HUES48 (cell line): Measurements from ENCODE around the gene RHBDL1.

ENCODE experiments used
- H3K27ac ChIP-seq: one replicate; pipeline ENCODE4 v1.7.0; 2013; ENCODE audit warnings: low read depth, low read length, inconsistent platforms
- H3K27me3 ChIP-seq: 2 replicates; pipeline ENCODE4 v1.6.1; 2013; ENCODE audit warnings: mild to moderate bottlenecking, low read length; ENCODE audit not compliant: control insufficient read depth, insufficient read depth
- H3K36me3 ChIP-seq: 2 replicates; pipeline ENCODE4 v1.6.1; 2013; ENCODE audit warnings: low read length; ENCODE audit not compliant: control insufficient read depth, insufficient read depth
- H3K4me1 ChIP-seq: 2 replicates; pipeline ENCODE4 v1.6.1; 2013; ENCODE audit warnings: mild to moderate bottlenecking, low read length; ENCODE audit not compliant: control insufficient read depth, insufficient read depth
- H3K4me3 ChIP-seq: 2 replicates; pipeline ENCODE4 v1.5.1; 2013; ENCODE audit warnings: mild to moderate bottlenecking, low read depth, low read length
- H3K9ac ChIP-seq: 2 replicates; pipeline ENCODE4 v1.6.1; 2013; ENCODE audit warnings: mild to moderate bottlenecking, low read depth, low read length, moderate library complexity
- H3K9me3 ChIP-seq: 2 replicates; pipeline ENCODE4 v1.6.1; 2013; ENCODE audit warnings: low read length; ENCODE audit not compliant: control insufficient read depth, insufficient read depth

RHBDL1 gene

DNA sequence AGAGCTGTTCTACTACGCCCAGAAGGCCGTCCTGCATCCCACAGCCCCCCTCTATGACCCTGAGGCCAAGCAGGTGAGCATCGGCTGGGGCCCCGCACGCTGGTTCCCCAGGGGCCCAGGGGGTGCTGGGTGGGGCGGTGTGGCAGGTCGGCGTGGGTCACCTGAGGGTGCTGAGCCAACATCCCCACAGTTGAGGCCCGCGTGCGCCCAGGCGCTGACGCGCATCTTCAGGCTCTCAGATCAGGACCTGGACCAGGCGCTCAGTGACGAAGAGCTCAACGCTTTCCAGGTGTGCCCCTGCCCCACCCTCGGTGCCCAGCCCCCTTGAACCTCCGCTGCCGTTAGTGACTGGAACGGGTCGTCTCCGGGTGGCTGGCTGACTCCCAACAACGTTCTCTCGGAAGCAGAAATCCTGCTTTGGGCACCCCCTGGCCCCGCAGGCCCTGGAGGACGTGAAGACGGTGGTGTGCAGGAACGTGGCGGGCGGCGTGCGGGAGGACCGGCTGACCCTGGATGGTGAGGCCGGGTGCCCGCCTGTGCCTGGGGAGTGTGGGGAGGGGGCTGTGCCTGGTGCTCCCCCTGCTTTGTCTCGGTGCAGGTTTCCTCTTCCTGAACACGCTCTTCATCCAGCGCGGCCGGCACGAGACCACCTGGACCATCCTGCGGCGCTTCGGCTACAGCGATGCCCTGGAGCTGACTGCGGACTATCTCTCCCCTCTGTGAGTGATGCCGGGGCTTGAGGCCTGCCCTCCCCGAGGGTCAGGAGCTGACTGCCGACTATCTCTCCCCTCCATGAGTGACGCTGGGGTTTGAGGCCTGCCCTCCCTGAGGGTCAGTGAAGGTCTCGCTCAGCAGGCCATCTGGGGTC is 4.8 kb upstream of the RHBDL1 start:
- Histone ChIP-seq H3K27me3 (no peaks in the 10 kb centered on the region), H3K36me3 (peaks cover 57% of the 10 kb centered on the region), H3K9ac (no peak overlapping the region)

DNA sequence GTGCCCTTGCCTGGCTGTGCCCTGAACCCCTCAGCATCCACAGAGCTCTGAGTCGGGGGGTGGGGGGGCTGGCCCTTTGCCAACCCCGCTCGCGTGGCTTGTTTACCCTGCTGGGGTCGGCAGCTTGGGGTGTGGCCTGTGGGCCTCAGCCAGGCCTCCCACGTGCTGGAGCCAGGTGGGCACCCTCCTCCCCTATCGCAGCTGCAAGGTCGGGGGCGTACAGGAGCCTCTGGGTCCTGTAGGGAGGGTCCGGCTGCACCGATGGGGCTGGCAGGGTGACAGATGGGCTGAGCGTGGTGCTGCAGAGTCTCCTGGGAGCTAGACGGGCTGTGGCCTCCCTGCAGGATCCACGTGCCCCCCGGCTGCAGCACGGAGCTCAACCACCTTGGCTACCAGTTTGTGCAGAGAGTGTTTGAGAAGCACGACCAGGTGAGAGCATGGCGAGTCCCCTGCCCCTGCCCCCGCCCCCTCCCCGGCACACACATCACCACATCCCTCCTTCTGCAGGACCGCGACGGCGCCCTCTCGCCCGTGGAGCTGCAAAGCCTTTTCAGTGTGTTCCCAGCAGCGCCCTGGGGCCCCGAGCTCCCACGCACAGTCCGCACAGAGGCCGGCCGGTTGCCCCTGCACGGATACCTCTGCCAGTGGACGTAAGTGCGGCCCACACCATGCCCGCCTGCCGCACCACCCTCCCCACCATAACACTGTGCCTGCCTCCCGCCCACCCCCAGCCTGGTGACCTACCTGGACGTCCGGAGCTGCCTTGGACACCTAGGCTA is 3.9 kb upstream of the RHBDL1 start:
- H3K36me3 ChIP-seq = peaks cover 54% of the 10 kb centered on the region
- no peaks in the 10 kb centered on the region for H3K27me3 ChIP-seq
- H3K27ac ChIP-seq = no peak overlapping the region
- H3K9me3 ChIP-seq = no peaks in the 10 kb centered on the region
- no peak overlapping the region for H3K4me3 ChIP-seq
- no peak overlapping the region for H3K9ac ChIP-seq
- peaks cover 11% of the 10 kb centered on the region; the same call in 1 of the 2 replicates for H3K4me1 ChIP-seq

More for the DNA sequence above, 4.8 kb upstream of the RHBDL1 start:
- H3K27ac ChIP-seq = no peak overlapping the region
- H3K4me3 ChIP-seq = no peak overlapping the region
- 0 out of 2 replicates have a peak, but pooled peaks cover 10% of the 10 kb centered on the region for H3K4me1 ChIP-seq
- H3K9me3 ChIP-seq = no peaks in the 10 kb centered on the region

DNA sequence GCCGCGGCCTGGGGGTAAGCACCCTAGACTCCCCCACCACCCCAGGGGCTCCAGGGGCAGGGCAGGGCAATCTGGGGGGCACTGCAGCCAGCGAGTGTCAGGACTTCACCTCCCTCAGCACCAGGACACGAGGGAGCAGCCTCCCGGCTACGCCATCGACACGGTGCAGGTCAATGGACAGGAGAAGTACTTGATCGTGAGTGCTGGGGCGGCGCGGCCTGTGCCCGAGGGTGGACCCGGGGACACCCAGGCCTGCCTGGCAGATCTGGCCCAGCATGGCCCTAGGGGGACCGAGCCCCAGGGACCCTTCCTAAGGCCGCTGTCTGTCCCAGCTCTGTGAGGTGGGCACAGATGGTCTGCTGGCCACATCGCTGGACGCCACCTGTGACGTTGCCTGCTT is 3.1 kb upstream of the RHBDL1 start:
- H3K4me1 ChIP-seq = peaks cover 20% of the 10 kb centered on the region; the same call in 1 of the 2 replicates
- H3K36me3 ChIP-seq = peaks cover 53% of the 10 kb centered on the region

DNA sequence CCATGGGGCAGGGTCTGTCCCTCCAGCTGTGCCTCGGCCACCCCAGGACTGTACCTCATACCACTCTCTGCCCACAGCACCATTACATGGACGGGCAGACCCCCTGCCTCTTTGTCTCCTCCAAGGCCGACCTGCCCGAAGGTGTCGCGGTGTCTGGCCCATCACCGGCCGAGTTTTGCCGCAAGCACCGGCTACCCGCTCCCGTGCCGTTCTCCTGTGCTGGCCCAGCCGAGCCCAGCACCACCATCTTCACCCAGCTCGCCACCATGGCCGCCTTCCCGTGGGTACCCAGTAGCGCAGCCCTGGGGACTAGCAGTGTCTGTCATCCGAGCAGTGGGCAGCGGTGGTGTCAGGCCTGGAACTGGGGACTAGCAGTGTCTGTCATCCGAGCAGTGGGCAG is 2.6 kb upstream of the RHBDL1 start:
- H3K36me3 ChIP-seq = peaks cover 53% of the 10 kb centered on the region
- peaks cover 20% of the 10 kb centered on the region; the same call in 1 of the 2 replicates for H3K4me1 ChIP-seq
- H3K27ac ChIP-seq = no peak overlapping the region
- H3K4me3 ChIP-seq = no peak overlapping the region
- no peak overlapping the region for H3K9ac ChIP-seq
- no peaks in the 10 kb centered on the region for H3K9me3 ChIP-seq
- no peaks in the 10 kb centered on the region for H3K27me3 ChIP-seq

More for the DNA sequence above, 3.1 kb upstream of the RHBDL1 start:
- H3K9me3 ChIP-seq = no peaks in the 10 kb centered on the region
- no peak overlapping the region for H3K4me3 ChIP-seq
- no peaks in the 10 kb centered on the region for H3K27me3 ChIP-seq
- no peak overlapping the region for H3K27ac ChIP-seq
- H3K9ac ChIP-seq = no peak overlapping the region

DNA sequence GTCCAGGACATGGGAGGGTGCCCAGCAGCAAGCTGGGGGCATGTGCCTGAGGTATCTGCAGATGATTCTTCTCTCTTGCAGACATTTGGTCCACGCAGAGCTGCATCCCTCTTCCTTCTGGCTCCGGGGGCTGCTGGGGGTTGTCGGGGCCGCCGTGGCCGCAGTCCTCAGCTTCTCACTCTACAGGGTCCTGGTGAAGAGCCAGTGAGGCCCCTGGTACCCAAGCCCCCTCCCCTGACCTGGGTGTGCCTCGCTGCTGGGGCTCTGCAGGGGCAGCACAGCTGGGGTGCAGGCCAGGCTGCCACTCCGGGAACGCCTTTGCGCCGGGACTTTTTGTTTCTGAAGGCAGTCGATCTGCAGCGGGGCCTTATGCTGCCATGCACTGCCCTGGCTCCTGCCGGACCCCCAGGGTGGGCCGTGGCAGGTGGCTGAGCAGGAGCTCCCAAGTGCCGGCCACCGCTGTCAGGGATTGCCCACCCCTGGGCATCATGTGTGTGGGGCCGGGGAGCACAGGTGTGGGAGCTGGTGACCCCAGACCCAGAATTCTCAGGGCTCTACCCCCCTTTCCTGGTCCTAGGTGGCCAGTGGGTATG is 2.0 kb upstream of the RHBDL1 start:
- Histone ChIP-seq H3K27me3 (no peaks in the 10 kb centered on the region), H3K36me3 (peaks cover 53% of the 10 kb centered on the region), H3K9me3 (no peaks in the 10 kb centered on the region), H3K4me3 (no peak overlapping the region), H3K9ac (no peak overlapping the region), H3K27ac (no peak overlapping the region), H3K4me1 (peaks cover 20% of the 10 kb centered on the region; the same call in 1 of the 2 replicates)

DNA sequence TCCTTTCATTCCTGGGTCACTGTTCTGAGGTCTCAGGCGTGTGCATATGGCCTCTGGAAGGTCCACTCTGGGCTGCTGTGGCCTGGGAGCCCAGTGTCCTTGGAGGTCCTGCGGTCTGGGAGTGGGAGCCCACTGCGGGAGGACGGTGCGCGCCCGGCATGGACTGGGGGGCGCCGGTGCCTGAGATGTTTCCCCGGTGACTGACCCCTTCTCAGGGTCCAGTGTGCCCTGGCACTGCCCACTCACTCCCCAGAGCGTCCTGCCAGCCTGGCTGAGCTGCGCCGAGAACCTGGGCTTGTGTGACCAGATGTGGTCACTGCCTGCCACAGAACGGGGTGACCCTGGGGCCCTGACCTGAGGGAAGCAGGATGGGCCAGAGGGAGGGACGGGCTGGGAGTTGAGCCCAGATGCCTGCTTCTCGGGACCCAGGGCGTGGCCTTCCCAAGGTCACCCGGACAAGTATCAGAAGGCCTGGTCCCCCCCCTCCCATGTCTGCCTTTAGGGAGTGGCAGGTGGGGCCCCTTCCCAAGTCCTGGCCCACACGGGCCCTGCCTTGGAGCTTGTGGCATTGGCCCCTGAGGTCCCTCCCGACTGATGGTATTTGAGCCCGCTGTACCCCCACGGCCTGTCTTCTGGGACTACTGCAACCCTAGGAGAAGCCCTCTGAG is 1.1 kb upstream of the RHBDL1 start:
- Histone ChIP-seq H3K9ac (no peak overlapping the region), H3K27ac (no peak overlapping the region), H3K27me3 (no peaks in the 10 kb centered on the region), H3K9me3 (no peaks in the 10 kb centered on the region), H3K36me3 (peaks cover 49% of the 10 kb centered on the region), H3K4me1 (peaks cover 27% of the 10 kb centered on the region; the same call in 1 of the 2 replicates), H3K4me3 (no peak overlapping the region; the same call in 1 of the 2 replicates)

DNA sequence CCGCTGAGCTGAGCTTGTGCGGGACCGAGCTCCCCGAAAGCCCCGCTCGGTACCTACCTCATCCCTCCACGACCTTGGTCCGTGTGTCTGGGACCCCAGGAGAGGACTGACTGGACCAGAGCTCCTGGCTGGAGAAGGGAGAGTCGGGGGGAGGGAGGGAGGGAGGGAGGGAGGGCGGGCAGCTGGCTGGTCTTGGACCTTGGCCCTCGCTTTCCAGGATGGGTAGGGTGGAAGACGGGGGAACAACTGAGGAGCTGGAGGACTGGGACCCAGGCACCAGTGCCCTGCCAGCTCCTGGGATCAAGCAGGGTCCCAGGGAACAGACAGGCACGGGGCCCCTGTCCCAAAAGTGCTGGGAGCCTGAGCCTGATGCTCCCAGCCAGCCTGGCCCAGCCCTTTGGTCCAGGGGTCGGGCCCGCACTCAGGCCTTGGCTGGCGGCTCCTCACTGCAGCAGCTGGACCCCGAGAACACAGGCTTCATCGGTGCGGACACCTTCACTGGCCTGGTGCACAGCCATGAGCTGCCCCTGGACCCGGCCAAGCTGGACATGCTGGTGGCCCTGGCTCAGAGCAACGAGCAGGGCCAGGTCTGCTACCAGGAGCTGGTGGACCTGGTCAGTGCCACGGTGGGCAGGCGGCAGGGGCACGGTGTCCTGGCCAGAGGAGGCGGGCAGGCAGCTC is 553 bp downstream of the RHBDL1 start:
- H3K4me1 ChIP-seq = peaks cover 28% of the 10 kb centered on the region; the same call in 1 of the 2 replicates
- peak overlapping the region; percentile 67; the same call in 1 of the 2 replicates for H3K4me3 ChIP-seq
- H3K9ac ChIP-seq = no peak overlapping the region
- no peak overlapping the region for H3K27ac ChIP-seq
- peaks cover 32% of the 10 kb centered on the region for H3K36me3 ChIP-seq
- no peaks in the 10 kb centered on the region for H3K9me3 ChIP-seq
- H3K27me3 ChIP-seq = no peaks in the 10 kb centered on the region

DNA sequence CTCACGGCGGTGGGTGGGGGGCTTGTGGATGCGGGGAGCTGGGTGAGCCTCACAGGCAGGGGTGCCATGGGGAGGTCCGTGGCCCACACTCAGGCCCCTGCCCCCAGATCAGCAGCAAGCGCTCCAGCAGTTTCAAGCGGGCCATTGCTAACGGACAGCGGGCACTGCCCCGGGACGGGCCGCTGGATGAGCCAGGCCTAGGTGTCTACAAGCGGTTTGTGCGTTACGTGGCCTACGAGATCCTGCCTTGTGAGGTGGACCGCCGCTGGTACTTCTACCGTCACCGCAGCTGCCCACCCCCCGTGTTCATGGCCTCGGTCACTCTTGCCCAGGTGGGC is 1.1 kb downstream of the RHBDL1 start:
- H3K36me3 ChIP-seq = peaks cover 31% of the 10 kb centered on the region
- no peaks in the 10 kb centered on the region for H3K9me3 ChIP-seq
- H3K4me3 ChIP-seq = no peak overlapping the region
- H3K4me1 ChIP-seq = peaks cover 33% of the 10 kb centered on the region
- no peak overlapping the region for H3K27ac ChIP-seq
- H3K27me3 ChIP-seq = no peaks in the 10 kb centered on the region
- no peak overlapping the region for H3K9ac ChIP-seq

DNA sequence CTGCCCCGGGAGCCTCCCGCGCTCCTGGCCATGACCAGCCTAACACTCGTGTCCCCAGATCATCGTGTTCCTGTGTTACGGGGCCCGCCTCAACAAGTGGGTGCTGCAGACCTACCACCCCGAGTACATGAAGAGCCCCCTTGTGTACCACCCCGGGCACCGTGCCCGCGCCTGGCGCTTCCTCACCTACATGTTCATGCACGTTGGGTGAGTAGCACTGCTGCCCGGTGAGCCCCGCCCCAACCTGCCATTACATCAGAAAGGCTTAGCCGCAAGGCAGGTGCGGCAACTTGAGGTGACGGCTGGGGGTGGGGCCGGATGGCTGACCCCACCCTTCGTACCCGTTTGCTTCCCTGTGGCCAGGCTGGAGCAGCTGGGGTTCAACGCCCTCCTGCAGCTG is 1.4 kb downstream of the RHBDL1 start:
- Histone ChIP-seq H3K9ac (no peak overlapping the region), H3K4me3 (peak overlapping the region; percentile 1; the same call in 1 of the 2 replicates)

More for the DNA sequence above, 1.4 kb downstream of the RHBDL1 start:
- H3K9me3 ChIP-seq = no peaks in the 10 kb centered on the region
- H3K4me1 ChIP-seq = peaks cover 34% of the 10 kb centered on the region
- peaks cover 31% of the 10 kb centered on the region for H3K36me3 ChIP-seq
- H3K27ac ChIP-seq = no peak overlapping the region
- no peaks in the 10 kb centered on the region for H3K27me3 ChIP-seq
